Neural cell (in vitro differentiated cells): ENCODE results near the gene ZNF75A. TPM values are rescaled to one million over a fixed set of nuclear protein-coding genes. Genes with fewer than 3 reads are reported as not detected.

Experiments used
- H2AFZ ChIP-seq: fragments of 200-600, 300-800 bp; sonication (generic), shearing (Covaris generic); 2 replicates; pipeline ENCODE4 v1.6.0; 2014; ENCODE audit warnings: low read depth, mild to moderate bottlenecking, antibody characterized with exemption, low read length, moderate library complexity
- H3F3A ChIP-seq: fragments of 200-600 bp; shearing (Covaris generic); 2 replicates; pipeline ENCODE4 v1.6.1; 2016; ENCODE audit warnings: mild to moderate bottlenecking, moderate library complexity, mixed read lengths, antibody characterized with exemption, low read length; ENCODE audit not compliant: insufficient read depth, poor library complexity, severe bottlenecking
- H3K27ac ChIP-seq: fragments of 200-600, 300-800 bp; sonication (generic), shearing (Covaris generic); 2 replicates; pipeline ENCODE4 v1.5.1; 2014; ENCODE audit warnings: mild to moderate bottlenecking, low read length, moderate library complexity
- H3K27me3 ChIP-seq: fragments of 300-800, 200-600 bp; sonication (generic), shearing (Covaris generic); 2 replicates; pipeline ENCODE4 v1.6.0; 2014; ENCODE audit warnings: mild to moderate bottlenecking, low read depth, low read length, moderate library complexity; ENCODE audit not compliant: insufficient read depth
- H3K36me3 ChIP-seq: fragments of 300-800, 200-600 bp; sonication (generic), shearing (Covaris generic); 2 replicates; pipeline ENCODE4 v1.5.1; 2014; ENCODE audit warnings: mild to moderate bottlenecking, antibody characterized with exemption, low read length, moderate library complexity; ENCODE audit not compliant: insufficient read depth
- H3K4me2 ChIP-seq: fragments of 300-800, 200-600 bp; sonication (generic), shearing (Covaris generic); 2 replicates; pipeline ENCODE4 v1.6.0; 2014; ENCODE audit warnings: mild to moderate bottlenecking, low read length
- H3K4me3 ChIP-seq: fragments of 300-800, 200-600 bp; sonication (generic), shearing (Covaris generic); 2 replicates; pipeline ENCODE4 v1.5.1; 2014; ENCODE audit warnings: mild to moderate bottlenecking, low read length, moderate library complexity
- H3K79me2 ChIP-seq: fragments of 200-600 bp; shearing (Covaris generic); replicated peaks from 2 replicates; pipeline ENCODE4 v1.6.0; 2014; ENCODE audit warnings: mild to moderate bottlenecking, low read length, moderate library complexity; ENCODE audit not compliant: insufficient read depth
- H3K9ac ChIP-seq: fragments of 300-800, 200-600 bp; sonication (generic), shearing (Covaris generic); 2 replicates; pipeline ENCODE4 v1.6.1; 2016; ENCODE audit warnings: mild to moderate bottlenecking, low read length, mixed read lengths
- H3K9me2 ChIP-seq: fragments of 200-600 bp; shearing (Covaris generic); 2 replicates; pipeline ENCODE4 v1.6.1; 2016; ENCODE audit warnings: mild to moderate bottlenecking, low read length, mixed read lengths; ENCODE audit not compliant: insufficient read depth
- H3K9me3 ChIP-seq: fragments of 200-600, 300-800 bp; sonication (generic), shearing (Covaris generic); 2 replicates; pipeline ENCODE4 v1.6.1; 2016; ENCODE audit warnings: mild to moderate bottlenecking, mixed run types, low read length, moderate library complexity, mixed read lengths
- H4K20me1 ChIP-seq: fragments of 200-600 bp; shearing (Covaris generic); 2 replicates; pipeline ENCODE4 v1.6.1; 2016; ENCODE audit warnings: mild to moderate bottlenecking, mixed run types; ENCODE audit not compliant: insufficient read depth
- CTCF ChIP-seq: fragments of 450-650 bp; IDR thresholded peaks from 2 replicates; pipeline ENCODE4 v1.5.1; 2014; ENCODE audit warnings: antibody characterized with exemption, mild to moderate bottlenecking, moderate library complexity; ENCODE audit not compliant: poor library complexity, severe bottlenecking
- EP300 ChIP-seq: fragments of 450-650 bp; conservative IDR thresholded peaks from 2 replicates; pipeline ENCODE4 v1.6.1; 2014; ENCODE audit warnings: antibody characterized with exemption, mild to moderate bottlenecking, moderate library complexity; ENCODE audit not compliant: poor library complexity, severe bottlenecking
- EZH2 ChIP-seq: fragments of 200-600, 300-800 bp; shearing (Covaris generic), sonication (generic); IDR thresholded peaks from 2 replicates; pipeline ENCODE4 v1.6.1; 2014; ENCODE audit warnings: antibody characterized with exemption, low read length, borderline replicate concordance, mild to moderate bottlenecking; ENCODE audit not compliant: insufficient read depth, poor library complexity, severe bottlenecking
- MXI1 ChIP-seq: fragments of 450-650 bp; conservative IDR thresholded peaks from 2 replicates; pipeline ENCODE4 v1.6.1; 2014; ENCODE audit warnings: antibody characterized with exemption, mild to moderate bottlenecking; ENCODE audit not compliant: poor library complexity, severe bottlenecking
- POLR2AphosphoS5 ChIP-seq: IDR thresholded peaks from 2 replicates; pipeline ENCODE4 v1.6.1; 2012
- RAD21 ChIP-seq: fragments of 450-650 bp; conservative IDR thresholded peaks from 2 replicates; pipeline ENCODE4 v1.6.1; 2014; ENCODE audit warnings: antibody characterized with exemption, mild to moderate bottlenecking, moderate library complexity
- REST ChIP-seq: IDR thresholded peaks from 2 replicates; pipeline ENCODE4 v1.6.1; 2012; ENCODE audit warnings: borderline replicate concordance
- SMC3 ChIP-seq: fragments of 450-650 bp; conservative IDR thresholded peaks from 2 replicates; pipeline ENCODE4 v1.6.1; 2014; ENCODE audit warnings: antibody characterized with exemption, mild to moderate bottlenecking, moderate library complexity; ENCODE audit not compliant: poor library complexity
- TAF1 ChIP-seq: IDR thresholded peaks from 2 replicates; pipeline ENCODE4 v1.6.1; 2012; ENCODE audit warnings: low read depth
- polyA plus RNA-seq: library from polyadenylated mRNA; depleted of rRNA; stranded (reverse); fragments of >200 nt; gene quantifications from 2 replicates; pipeline ENCODE4 v1.2.3, GENCODE V29; 2014

The ZNF75A gene
- polyA plus RNA-seq, 1 donor from 2014 or later: 76.0 TPM

DNA sequence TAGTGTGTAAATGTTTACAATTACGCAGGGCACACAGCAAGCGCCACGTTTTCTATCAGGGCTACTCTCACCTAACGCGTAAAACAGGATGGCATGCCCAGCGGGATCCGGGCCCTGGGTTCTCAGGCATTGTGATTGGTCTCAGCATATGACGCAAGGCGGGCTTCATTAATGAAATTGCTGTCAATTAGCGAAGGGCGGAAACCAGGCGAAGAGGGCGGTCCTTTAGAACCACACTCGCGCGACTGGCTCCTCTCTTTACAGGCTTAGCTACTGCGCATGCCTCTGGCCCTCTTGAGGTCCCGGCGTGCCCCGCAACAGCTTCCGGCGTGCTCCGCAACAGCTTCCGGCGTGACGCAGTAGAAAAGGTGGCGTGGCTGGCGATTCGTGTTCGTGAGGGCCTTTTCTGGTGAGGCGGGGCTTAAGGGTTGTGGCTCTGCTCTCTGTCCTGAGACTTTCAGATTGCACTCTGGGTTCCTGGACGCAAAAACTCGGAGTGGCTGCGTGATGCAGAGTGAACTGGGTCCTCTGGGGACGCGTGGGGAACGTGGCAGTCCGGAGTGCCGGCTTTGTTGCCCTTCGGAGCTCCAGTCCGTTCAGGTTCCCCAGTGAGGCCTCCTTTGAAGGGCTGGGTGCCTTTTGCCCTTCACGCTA lies 59.6 kb downstream of the ZNF75A start:
- H3K4me2 ChIP-seq: no peak overlapping the region
- no peaks in the 10 kb centered on the region for H3K27me3 ChIP-seq
- H3K9me3 ChIP-seq: no peaks in the 10 kb centered on the region
- TF ChIP-seq REST (no peak), TAF1 (no peak), EZH2 (no peak), POLR2AphosphoS5 (no peak), MXI1 (no peak), SMC3 (no peak), RAD21 (no peak), CTCF (no peak), EP300 (no peak)
- H3K9me2 ChIP-seq: no peaks in the 10 kb centered on the region
- no peak overlapping the region for H3K27ac ChIP-seq
- H3K79me2 ChIP-seq: no peaks in the 10 kb centered on the region
- no peaks in the 10 kb centered on the region for H4K20me1 ChIP-seq
- no peak overlapping the region for H3K9ac ChIP-seq
- no peak overlapping the region for H2AFZ ChIP-seq
- no peak overlapping the region for H3K4me3 ChIP-seq
- no peaks in the 10 kb centered on the region for H3F3A ChIP-seq
- no peaks in the 10 kb centered on the region for H3K36me3 ChIP-seq

Other genes with a start within 250 kb of the ZNF75A start
- not detected in 2 replicates for gene IL32, start 239.9 kb upstream of the ZNF75A start, polyA plus RNA-seq
- gene ZSCAN10, start 206.2 kb upstream of the ZNF75A start, polyA plus RNA-seq: 0.10 TPM in 1 of 2 replicates, not detected in the other
- 30.0 and 39.4 TPM in 2 replicates for gene ZNF205, start 192.9 kb upstream of the ZNF75A start, polyA plus RNA-seq
- 5.1 and 9.8 TPM in 2 replicates for gene ZNF213, start 170.5 kb upstream of the ZNF75A start, polyA plus RNA-seq
- 2.5 and 2.7 TPM in 2 replicates for gene OR1F1, start 117.3 kb upstream of the ZNF75A start, polyA plus RNA-seq
- 20.8 and 23.0 TPM in 2 replicates for gene ZNF200, start 70.3 kb upstream of the ZNF75A start, polyA plus RNA-seq
- gene MEFV, start 48.9 kb upstream of the ZNF75A start, polyA plus RNA-seq: not detected in 2 replicates
- 65.4 and 88.4 TPM in 2 replicates for gene ZNF263, start 22.0 kb upstream of the ZNF75A start, polyA plus RNA-seq
- 21.7 and 25.2 TPM in 2 replicates for gene TIGD7, start 67 bp upstream of the ZNF75A start, polyA plus RNA-seq
- 0.22 TPM in 1 of 2 replicates, not detected in the other for gene OR2C1, start 50.4 kb downstream of the ZNF75A start, polyA plus RNA-seq
- gene ZSCAN32, start 95.5 kb downstream of the ZNF75A start, polyA plus RNA-seq: 22.0 and 28.4 TPM in 2 replicates
- gene ZNF174, start 95.7 kb downstream of the ZNF75A start, polyA plus RNA-seq: 13.0 and 14.8 TPM in 2 replicates
- gene ZNF597, start 138.0 kb downstream of the ZNF75A start, polyA plus RNA-seq: 1.8 and 2.0 TPM in 2 replicates
- gene NAA60, start 138.2 kb downstream of the ZNF75A start, polyA plus RNA-seq: 15.1 and 32.0 TPM in 2 replicates
- not detected in 2 replicates for gene C16orf90, start 190.0 kb downstream of the ZNF75A start, polyA plus RNA-seq
- 40.8 and 46.6 TPM in 2 replicates for gene CLUAP1, start 195.5 kb downstream of the ZNF75A start, polyA plus RNA-seq